ENCODE data around the gene CREBBP. TPM values are rescaled to one million over a fixed set of nuclear protein-coding genes. Genes with fewer than 3 reads are reported as not detected.
"Not testable (repeated sequence)": the region's sequence is repeated elsewhere in the genome, so short reads cannot be mapped to it uniquely, and the experiment has no call there.

Gene CREBBP
- total RNA-seq, 1 donor = 109 TPM

DNA sequence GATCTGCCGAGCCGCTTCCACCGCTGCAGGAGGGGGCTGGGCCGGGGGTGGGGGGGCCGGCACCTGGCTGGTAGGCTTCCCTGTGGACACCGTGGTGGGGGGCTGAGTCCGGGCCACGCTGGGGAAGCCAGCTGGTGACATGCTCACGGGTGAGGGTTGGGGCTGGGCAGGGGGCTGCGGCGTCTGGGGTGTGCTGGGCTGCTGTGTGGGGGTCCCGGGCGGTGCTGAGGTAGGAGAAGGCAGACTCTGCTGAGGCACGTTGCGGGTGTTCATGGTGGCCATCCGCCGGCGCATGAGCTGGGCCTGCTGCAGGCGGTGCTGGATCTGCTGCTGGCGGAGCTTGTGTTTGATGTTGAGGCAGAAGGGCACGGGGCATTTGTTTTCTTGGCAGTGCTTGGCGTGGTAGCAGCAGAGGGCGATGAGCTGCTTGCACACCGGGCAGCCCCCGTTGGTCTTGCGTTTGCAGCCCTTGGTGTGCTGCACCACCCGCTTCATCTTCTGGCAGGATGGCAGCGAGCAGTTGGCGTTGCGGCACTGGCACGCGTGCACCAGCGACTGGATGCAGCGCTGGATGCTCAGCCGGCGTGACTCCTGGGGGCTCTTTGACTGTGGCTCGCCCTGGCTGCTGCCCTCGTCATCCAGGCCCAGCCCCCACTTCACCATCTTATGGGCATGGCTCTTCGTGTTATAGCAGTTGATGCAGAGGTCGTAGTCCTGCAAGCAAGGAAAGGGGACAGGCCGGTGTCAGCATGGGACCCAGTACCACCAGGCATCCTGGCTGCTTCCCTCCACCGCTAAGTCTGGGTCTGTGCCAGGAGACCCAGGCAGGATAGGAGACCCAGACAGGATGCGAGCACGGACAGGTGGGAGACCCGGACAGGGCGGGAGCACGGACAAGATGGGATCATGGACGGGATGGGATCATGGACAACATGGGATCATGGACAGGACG is 151.1 kb downstream of the CREBBP start:
- Histone ChIP-seq H3K4me3 (ENCODE audit: low read length) (no peak overlapping the region), H3K27me3 (ENCODE audit: insufficient read depth, low read length) (no peaks in the 10 kb centered on the region), H3K9me3 (ENCODE audit: low read depth, low read length) (no peaks in the 10 kb centered on the region), H3K4me1 (ENCODE audit: insufficient read depth, low read length) (no peaks in the 10 kb centered on the region)

DNA sequence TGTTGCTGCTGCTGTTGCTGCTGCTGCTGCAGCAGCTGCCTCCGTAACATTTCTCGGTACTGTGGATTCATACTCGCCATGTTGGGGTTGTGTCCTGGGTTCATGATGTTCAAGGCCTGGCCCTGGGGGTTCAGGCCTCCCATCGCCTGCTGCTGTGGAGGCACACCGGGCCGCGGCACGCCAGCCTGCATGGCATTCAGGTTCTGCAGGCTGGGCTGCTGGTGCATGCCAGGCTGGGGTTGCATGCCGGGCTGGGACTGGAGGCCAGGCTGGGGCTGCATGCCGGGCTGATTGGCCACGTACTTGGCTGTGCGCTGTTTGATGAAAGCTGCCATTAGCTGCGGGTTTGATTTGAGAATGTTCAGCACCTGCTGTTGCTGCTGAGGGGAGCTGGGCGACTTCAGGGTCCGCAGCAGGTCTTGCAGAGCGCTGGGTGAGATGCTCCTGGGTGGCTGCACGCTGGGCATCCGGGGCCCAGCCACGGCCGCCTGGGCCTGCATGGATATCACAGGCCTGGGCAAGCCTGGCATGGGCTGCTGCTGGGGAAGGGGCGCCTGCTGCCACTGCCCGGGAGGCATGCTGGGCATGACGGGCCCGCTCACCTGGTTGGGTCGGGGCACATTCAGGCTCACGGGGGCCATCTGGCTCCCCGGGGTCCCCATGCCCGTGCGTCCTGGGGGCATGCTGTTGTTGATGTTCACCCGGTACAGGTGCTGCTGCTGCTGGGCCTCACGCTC is 151.9 kb downstream of the CREBBP start:
- Histone ChIP-seq H3K4me1 (ENCODE audit: insufficient read depth, low read length) (no peaks in the 10 kb centered on the region), H3K4me3 (ENCODE audit: low read length) (no peak overlapping the region), H3K27me3 (ENCODE audit: insufficient read depth, low read length) (no peaks in the 10 kb centered on the region), H3K9me3 (ENCODE audit: low read depth, low read length) (no peaks in the 10 kb centered on the region)

DNA sequence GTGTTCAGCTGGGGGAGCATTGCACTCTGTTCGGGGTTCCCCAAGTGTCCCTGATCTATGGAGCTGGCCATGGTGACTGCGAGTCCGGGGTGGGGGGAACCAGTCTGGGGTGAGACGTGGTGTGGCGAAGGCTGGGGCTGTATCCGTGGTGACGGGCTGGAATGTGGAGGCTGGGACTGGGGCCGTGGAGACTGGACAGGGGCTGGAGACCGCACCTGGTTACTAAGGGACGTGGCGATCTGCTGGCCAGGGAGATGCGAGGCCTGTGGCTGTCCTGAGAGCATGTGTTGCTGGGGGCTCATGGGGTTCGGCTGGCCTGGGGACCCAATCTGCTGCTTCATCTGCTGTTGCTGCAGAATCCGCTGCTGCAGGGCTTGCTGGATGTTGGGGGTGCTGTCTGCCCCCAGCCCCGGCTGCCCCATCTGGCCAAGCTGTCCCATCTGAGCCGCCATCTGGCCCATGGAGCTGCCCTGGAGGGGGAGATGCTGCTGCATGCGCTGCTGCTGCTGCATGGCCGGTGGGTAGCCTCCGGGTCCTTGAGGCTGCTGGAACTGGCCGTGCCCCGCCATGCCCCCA is 152.6 kb downstream of the CREBBP start:
- H3K27me3 ChIP-seq (ENCODE audit: insufficient read depth, low read length) = no peaks in the 10 kb centered on the region
- no peaks in the 10 kb centered on the region for H3K4me1 ChIP-seq (ENCODE audit: insufficient read depth, low read length)
- H3K9me3 ChIP-seq (ENCODE audit: low read depth, low read length) = no peaks in the 10 kb centered on the region
- no peak overlapping the region for H3K4me3 ChIP-seq (ENCODE audit: low read length)

DNA sequence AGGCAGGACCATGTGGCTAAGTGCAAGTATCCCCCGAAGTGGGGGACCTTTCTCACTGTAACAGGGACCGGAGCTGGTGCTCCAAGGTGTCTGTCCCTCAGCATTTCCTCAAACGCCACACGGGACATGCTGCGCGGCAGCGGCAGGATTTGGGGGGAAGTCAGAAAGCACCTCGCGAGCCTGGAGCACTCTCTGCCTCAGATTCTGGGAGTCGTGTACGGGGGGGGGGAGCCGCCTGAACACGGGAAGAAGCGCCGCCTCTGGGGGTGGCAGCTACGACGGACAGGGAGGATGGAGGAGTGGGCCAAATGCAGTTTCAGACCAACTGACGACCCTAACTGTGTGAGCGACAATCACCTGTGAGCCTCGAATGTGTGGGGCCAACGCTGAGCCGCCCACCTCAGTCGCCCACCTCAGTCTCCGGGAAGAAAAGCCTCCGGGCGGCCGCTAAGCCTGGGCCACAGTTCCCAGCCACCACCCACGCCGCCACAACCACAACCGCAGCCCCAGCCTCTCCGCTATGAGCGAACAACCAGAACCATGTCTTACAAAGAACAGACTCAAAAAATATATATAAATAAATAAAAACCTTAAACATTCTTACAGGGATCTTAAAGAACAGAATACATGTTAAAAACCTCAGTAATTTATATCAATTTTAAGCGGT is 154.4 kb downstream of the CREBBP start:
- Histone ChIP-seq H3K9me3 (ENCODE audit: low read depth, low read length) (no peaks in the 10 kb centered on the region), H3K4me3 (ENCODE audit: low read length) (no peak overlapping the region), H3K27me3 (ENCODE audit: insufficient read depth, low read length) (no peaks in the 10 kb centered on the region), H3K4me1 (ENCODE audit: insufficient read depth, low read length) (no peaks in the 10 kb centered on the region)

DNA sequence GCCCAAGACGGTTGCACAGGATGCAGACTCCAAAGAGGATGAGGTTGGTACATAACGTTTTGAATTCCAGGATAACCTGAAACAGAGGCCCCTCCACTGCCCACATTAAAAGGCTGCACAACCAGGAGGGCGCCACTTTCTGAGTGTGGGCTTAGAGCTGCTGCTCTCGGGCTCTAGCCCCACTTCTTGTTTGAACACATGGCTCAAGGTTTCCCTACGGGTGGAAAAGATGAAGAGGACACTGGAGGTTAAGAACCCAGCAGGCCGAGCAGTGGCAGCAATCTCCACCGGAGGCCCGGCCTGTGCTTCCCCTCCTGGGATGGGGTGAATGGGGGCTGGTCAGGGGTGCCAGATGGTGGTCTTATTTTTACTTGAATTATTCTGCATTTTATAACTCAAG is 155.2 kb downstream of the CREBBP start:
- no peaks in the 10 kb centered on the region for H3K4me1 ChIP-seq (ENCODE audit: insufficient read depth, low read length)
- no peak overlapping the region for H3K4me3 ChIP-seq (ENCODE audit: low read length)
- no peaks in the 10 kb centered on the region for H3K27me3 ChIP-seq (ENCODE audit: insufficient read depth, low read length)
- no peaks in the 10 kb centered on the region for H3K9me3 ChIP-seq (ENCODE audit: low read depth, low read length)

- H3K4me1 ChIP-seq (ENCODE audit: insufficient read depth, low read length) = peaks cover 7% of the 10 kb centered on the region
- H3K9me3 ChIP-seq (ENCODE audit: low read depth, low read length) = no peaks in the 10 kb centered on the region
- no peak overlapping the region for H3K4me3 ChIP-seq (ENCODE audit: low read length)
- H3K27me3 ChIP-seq (ENCODE audit: insufficient read depth, low read length) = no peaks in the 10 kb centered on the region
Observed at GRCh38 chr16:3722508-3722907, 158.0 kb downstream of the CREBBP start.

DNA sequence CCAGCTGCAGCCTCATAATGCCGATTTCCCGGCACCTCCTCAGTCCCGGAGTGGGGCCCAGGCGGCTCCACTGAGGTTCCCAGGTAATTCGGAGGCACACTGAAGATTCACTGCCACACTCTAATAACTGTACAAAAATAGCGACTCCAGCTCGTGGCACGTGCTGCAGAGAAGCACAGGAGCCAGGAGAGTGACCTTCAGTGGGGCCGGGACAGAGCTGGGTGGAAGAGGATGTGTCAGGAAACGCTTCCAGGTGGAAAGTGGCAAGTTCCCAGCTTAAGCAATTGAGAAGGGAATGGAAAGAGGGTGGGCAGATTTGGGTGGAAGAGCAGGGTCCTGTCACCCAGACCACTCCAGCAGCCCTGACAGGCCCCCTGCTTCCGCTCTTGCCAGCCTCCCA is 160.1 kb downstream of the CREBBP start:
- H3K27me3 ChIP-seq (ENCODE audit: insufficient read depth, low read length) = no peaks in the 10 kb centered on the region
- H3K9me3 ChIP-seq (ENCODE audit: low read depth, low read length) = no peaks in the 10 kb centered on the region
- no peak overlapping the region for H3K4me3 ChIP-seq (ENCODE audit: low read length)
- peaks cover 16% of the 10 kb centered on the region for H3K4me1 ChIP-seq (ENCODE audit: insufficient read depth, low read length)

DNA sequence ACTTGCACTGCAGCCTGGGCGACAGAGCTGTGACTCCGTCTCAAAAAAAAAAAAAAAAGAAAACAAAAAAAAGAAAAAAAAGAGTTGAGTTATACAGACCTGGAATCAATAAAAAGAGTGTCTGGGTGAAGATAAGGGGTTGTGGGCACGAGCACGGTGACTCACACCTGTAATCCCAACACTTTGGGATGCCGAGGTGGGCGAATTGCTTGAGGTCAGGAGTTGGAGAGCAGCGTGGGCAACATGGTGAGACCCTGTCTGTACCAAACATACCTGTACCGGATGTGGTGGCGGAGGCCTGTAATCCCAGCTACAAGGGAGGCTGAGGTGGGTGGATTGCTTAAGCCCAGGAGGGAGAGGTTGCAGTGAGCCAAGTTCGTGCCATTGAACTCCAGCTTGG is 161.9 kb downstream of the CREBBP start:
- H3K4me1 ChIP-seq (ENCODE audit: insufficient read depth, low read length) = peaks cover 16% of the 10 kb centered on the region
- no peaks in the 10 kb centered on the region for H3K9me3 ChIP-seq (ENCODE audit: low read depth, low read length)
- H3K4me3 ChIP-seq (ENCODE audit: low read length) = no peak overlapping the region
- no peaks in the 10 kb centered on the region for H3K27me3 ChIP-seq (ENCODE audit: insufficient read depth, low read length)

DNA sequence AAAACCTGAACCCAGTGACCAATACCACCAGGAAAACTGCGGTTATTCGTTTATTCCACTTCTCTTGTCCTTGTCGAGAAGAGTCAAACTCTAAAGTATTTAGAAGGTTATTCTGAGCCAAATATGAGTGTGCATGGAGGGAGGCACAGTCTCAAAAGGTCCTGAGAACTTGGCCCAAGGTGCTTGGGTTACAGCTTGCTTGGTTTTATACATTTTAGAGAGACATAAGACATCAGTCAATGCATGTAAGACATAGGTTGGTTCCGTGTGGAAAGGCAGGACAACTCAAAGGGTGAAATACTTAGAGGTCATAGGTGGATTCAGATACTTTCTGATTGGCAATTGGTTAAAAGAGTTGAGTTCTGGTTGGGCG is 162.5 kb downstream of the CREBBP start:
- Histone ChIP-seq H3K9me3 (ENCODE audit: low read depth, low read length) (no peaks in the 10 kb centered on the region), H3K4me1 (ENCODE audit: insufficient read depth, low read length) (peaks cover 16% of the 10 kb centered on the region), H3K27me3 (ENCODE audit: insufficient read depth, low read length) (no peaks in the 10 kb centered on the region), H3K4me3 (ENCODE audit: low read length) (peak overlapping the region; percentile 78)

GRCh38 chr16:3717235-3718018 is 163.1 kb downstream of the CREBBP start, which contains the start of gene TRAP1:
Gene TRAP1, minus strand, starts transcription at chr16:3717524. Its CDS starts 16 bp downstream, at chr16:3717508.
- H3K27me3 ChIP-seq (ENCODE audit: insufficient read depth, low read length) = no peaks in the 10 kb centered on the region
- H3K4me3 ChIP-seq (ENCODE audit: low read length) = peak within 1 kb of the TSS; percentile 78
- peaks cover 16% of the 10 kb centered on the region for H3K4me1 ChIP-seq (ENCODE audit: insufficient read depth, low read length)
- H3K9me3 ChIP-seq (ENCODE audit: low read depth, low read length) = no peaks in the 10 kb centered on the region

DNA sequence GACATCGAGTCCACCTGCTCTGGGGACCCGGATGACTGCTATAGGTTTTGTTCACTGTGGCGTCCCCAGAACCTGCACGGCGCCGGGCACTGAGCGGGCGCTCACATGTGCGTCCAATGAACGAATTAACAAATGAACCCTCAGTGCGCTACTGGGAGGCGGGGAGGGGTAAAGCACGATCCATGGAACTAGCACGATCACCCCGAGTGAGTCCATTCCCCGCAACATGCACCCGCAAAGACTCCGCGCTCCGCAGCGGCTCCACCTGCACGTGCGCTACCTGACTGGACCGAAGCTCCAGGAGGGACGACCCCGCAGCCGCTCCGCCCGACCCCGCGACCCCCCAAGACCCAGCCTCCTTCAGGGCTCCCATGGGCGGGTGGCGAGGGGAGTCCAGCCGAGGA is 163.7 kb downstream of the CREBBP start:
- Histone ChIP-seq H3K27me3 (ENCODE audit: insufficient read depth, low read length) (no peaks in the 10 kb centered on the region), H3K4me1 (ENCODE audit: insufficient read depth, low read length) (peaks cover 16% of the 10 kb centered on the region), H3K4me3 (ENCODE audit: low read length) (peak overlapping the region; percentile 78), H3K9me3 (ENCODE audit: low read depth, low read length) (no peaks in the 10 kb centered on the region)

DNA sequence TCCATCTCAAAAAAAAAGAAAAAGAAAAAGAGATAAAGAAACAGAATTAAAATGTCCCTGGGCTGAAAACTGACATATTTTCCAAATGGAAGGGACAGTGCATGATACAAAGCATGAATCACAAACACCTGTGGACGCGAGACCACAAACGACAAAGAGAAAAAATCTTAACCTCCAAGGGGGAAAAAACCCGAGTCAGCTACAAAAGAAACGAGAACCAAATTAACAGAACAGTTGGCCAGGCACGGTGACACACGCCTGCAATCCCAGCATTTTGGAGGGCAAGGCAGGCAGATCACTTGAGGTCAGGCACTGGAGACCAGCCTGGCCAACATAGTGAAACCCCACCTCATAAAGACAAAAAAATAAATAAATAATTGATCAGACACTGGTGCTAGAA is 165.1 kb downstream of the CREBBP start:
- H3K4me1 ChIP-seq (ENCODE audit: insufficient read depth, low read length) = peaks cover 16% of the 10 kb centered on the region
- H3K4me3 ChIP-seq (ENCODE audit: low read length) = no peak overlapping the region
- H3K9me3 ChIP-seq (ENCODE audit: low read depth, low read length) = no peaks in the 10 kb centered on the region
- no peaks in the 10 kb centered on the region for H3K27me3 ChIP-seq (ENCODE audit: insufficient read depth, low read length)

GRCh38 chr16:3714378-3714777 is 166.1 kb downstream of the CREBBP start:
- not testable (repeated sequence) for H3K4me3 ChIP-seq (ENCODE audit: low read length); H3K27me3 ChIP-seq (ENCODE audit: insufficient read depth, low read length); H3K9me3 ChIP-seq (ENCODE audit: low read depth, low read length)
- peaks cover 16% of the 10 kb centered on the region for H3K4me1 ChIP-seq (ENCODE audit: insufficient read depth, low read length)

GRCh38 chr16:3713587-3714242 is 166.8 kb downstream of the CREBBP start:
- H3K9me3 ChIP-seq (ENCODE audit: low read depth, low read length) = no peaks in the 10 kb centered on the region
- H3K27me3 ChIP-seq (ENCODE audit: insufficient read depth, low read length) = no peaks in the 10 kb centered on the region
- no peak overlapping the region for H3K4me3 ChIP-seq (ENCODE audit: low read length)
- H3K4me1 ChIP-seq (ENCODE audit: insufficient read depth, low read length) = peaks cover 16% of the 10 kb centered on the region

Data from mononuclear cell (primary cell).